Heart right ventricle (tissue), 16 donors: ENCODE data around the gene RDH8. TPM values are rescaled to one million over a fixed set of nuclear protein-coding genes. Genes with fewer than 3 reads are reported as not detected.

Experiments
- ATAC-seq, 8 donors: fragments of 200-7000 bp; cut with Tn5 transposase; one replicate each; pipeline ENCODE4 v1.9.1; 2020; ENCODE audit warnings: mild to moderate bottlenecking in 8 of 8, moderate library complexity in 8 of 8, moderate number of reproducible peaks in 1 of 8
- DNase-seq, 2 donors: peaks; one replicate each; pipeline ENCODE4 v3.0.0-alpha.2; 2020
- H3K27ac ChIP-seq, 10 donors: fragments of 200-600 bp; sonication (generic) in 2 of 10; one replicate each; pipeline versions ENCODE4 v1.5.0 to v1.8.0; 2020 to 2022; ENCODE audit warnings: mild to moderate bottlenecking in 3 of 10
- H3K27me3 ChIP-seq, 7 donors: fragments of 200-600 bp; one replicate each; pipeline ENCODE4 v1.8.0; 2021 to 2022; ENCODE audit warnings: mild to moderate bottlenecking in 2 of 7
- H3K36me3 ChIP-seq, 9 donors: fragments of 200-600 bp; sonication (generic) in 1 of 9; one replicate each; pipeline versions ENCODE4 v1.5.0 to v1.8.0; 2020 to 2022; ENCODE audit warnings: mild to moderate bottlenecking in 2 of 9
- H3K4me1 ChIP-seq, 9 donors: fragments of 200-600 bp; sonication (generic) in 1 of 9; one replicate each; pipeline versions ENCODE4 v1.5.0 to v1.8.0; 2020 to 2022; ENCODE audit warnings: mild to moderate bottlenecking in 4 of 9
- H3K4me3 ChIP-seq, 10 donors: fragments of 200-600 bp; sonication (generic) in 2 of 10; one replicate each; pipeline versions ENCODE4 v1.5.0 to v1.8.0; 2020 to 2022; ENCODE audit warnings: mild to moderate bottlenecking in 7 of 10, moderate library complexity in 2 of 10
- H3K9me3 ChIP-seq, 11 donors: fragments of 200-600 bp in 10 of 11; sonication (generic) in 2 of 11; one replicate each; pipeline versions ENCODE4 v1.5.0 to v1.8.0; 2013 to 2022; ENCODE audit warnings: mild to moderate bottlenecking in 2 of 11, control low read depth in 1 of 11, moderate library complexity in 1 of 11
- CTCF ChIP-seq, 9 donors: fragments of 200-600 bp; sonication (generic) in 2 of 9; IDR thresholded peaks; one replicate each; pipeline versions ENCODE4 v1.5.0 to v1.8.0; 2021 to 2022; ENCODE audit warnings: antibody characterized with exemption in 9 of 9, mild to moderate bottlenecking in 5 of 9, moderate library complexity in 1 of 9
- WGBS, 2 donors: extraction: QIAGEN DNeasy Blood & Tissue Kit; methylation state at CpG; one replicate each; pipeline ENCODE4 v1.1.7; 2013; ENCODE audit warnings: inconsistent platforms in 1 of 2; 5-methylcytosine and 5-hydroxymethylcytosine counted together
- intact Hi-C, 10 donors: fragments of 100-400 bp; cut with DNase I; formaldehyde crosslinking; loops; one replicate each; pipeline versions ENCODE4 v1.11.1 to v1.14.2; 2022
- polyA plus RNA-seq, 2 donors: library from polyadenylated mRNA; stranded (reverse); fragments of 200-250 nt; gene quantifications; one replicate each; pipeline ENCODE4 v1.2.3, GENCODE V29; 2013
- total RNA-seq, 10 donors: library from RNA; stranded (reverse); fragmentation: NEBNext Ultra II Directional in 3 of 10; extraction: Animal tissue kit (Norgen Biotek cat#: 25700) in 3 of 10; gene quantifications; one replicate each; pipeline versions ENCODE4 v1.2.1 to v1.2.4, GENCODE V29; 2021 to 2023
- donor health status: Arrhythmogenic right ventricular cardiomyopathy.
- donor health status: ischemic (EF 13 %, LVEDD 7.1; RV severe dilation, severe dysfunction).
- donor health status: healthy with polysubstance abuse.
- donor health status: DM: no; HTN: yes; CAD: no.
- donor health status: DM: no; HTN: no; CAD: no.
- donor health status: ischemic (EF 25% LVEDD 6.9; RV normal size, moderate dysfunction).
- donor health status: ischemic (EF 25% LVEDD 5.7; RV mildly dilated, moderate dysfunction).
- donor health status: healthy.
- donor health status: DM: yes; HTN: yes; CAD: no.
- donor health status: Ischemic cardiomyopathy.
- donor health status: ischemic (EF 35%, LVEDD 5.7; RV mildly dilated, moderate dysfunction).
- donor health status: nonischemic (EF 11% LVEDD 7.7; RV severe dilation, severe dysfunction).
- donor health status: DM: yes; HTN: yes; CAD: no.
- donor health status: PGD.
- donor health status: ischemic (EF 29% LVEDD 5.4; RV normal size, mild dysfunction).
- donor health status: nonischemic (EF 23%, LVEDD 6.1; RV moderate dilation, normal function).

RDH8 gene
- total and polyA plus RNA-seq, 12 donors, result not detected

- WGBS, 2 donors, result 86 to 87% methylated on average over 6 of the region's 6 CpGs
- H3K36me3 ChIP-seq, result peaks cover 0 to 80% (median 3%) of the 10 kb centered on the region in 9 donors
Measured at GRCh38 chr19:9972103-9972502, 41.2 kb upstream of the RDH8 start.

GRCh38 chr19:9981406-9982260 lies 31.6 kb upstream of the RDH8 start:
- WGBS, 2 donors, result 72 to 78% methylated on average over 8 of the region's 8 CpGs
- DNase-seq (no peak), ATAC-seq (no peak)
- H3K36me3 ChIP-seq, result peaks cover 0 to 77% (median 0%) of the 10 kb centered on the region in 9 donors
- no peaks in the 10 kb centered on the region for H3K9me3 ChIP-seq
- H3K27me3 ChIP-seq, result peaks cover 0 to 17% (median 4%) of the 10 kb centered on the region in 7 donors
- TF ChIP-seq CTCF (IDR thresholded peaks at IDR 0.05), result no peak
- peaks cover 0 to 5% (median 0%) of the 10 kb centered on the region in 9 donors for H3K4me1 ChIP-seq
- H3K27ac ChIP-seq, result no peak overlapping the region
- intact Hi-C loops, result no loop called here
- H3K4me3 ChIP-seq, result no peak overlapping the region

More at GRCh38 chr19:9972103-9972502, 41.2 kb upstream of the RDH8 start:
- H3K4me1 ChIP-seq, result no peaks in the 10 kb centered on the region
- peaks cover 0 to 22% (median 13%) of the 10 kb centered on the region in 7 donors for H3K27me3 ChIP-seq
- no peaks in the 10 kb centered on the region for H3K9me3 ChIP-seq
- no peak for TF ChIP-seq CTCF (IDR thresholded peaks at IDR 0.05)
- ATAC-seq, result no peak
- no peak overlapping the region for H3K4me3 ChIP-seq
- intact Hi-C loops, result no loop called here
- H3K27ac ChIP-seq, result no peak overlapping the region
- no peak for DNase-seq

GRCh38 chr19:9986787-9987281 lies 26.4 kb upstream of the RDH8 start:
- Histone ChIP-seq H3K27me3 (peaks cover 0 to 16% (median 6%) of the 10 kb centered on the region in 7 donors), H3K4me1 (peaks cover 0 to 22% (median 12%) of the 10 kb centered on the region in 9 donors), H3K4me3 (no peak overlapping the region), H3K27ac (peak overlapping the region in 7 of 10 donors; percentile 34 to 78 (median 66)), H3K9me3 (no peaks in the 10 kb centered on the region), H3K36me3 (peaks cover 0 to 67% (median 0%) of the 10 kb centered on the region in 9 donors)
- DNase-seq (peak; percentile 36 to 54), ATAC-seq (peak; percentile 74 to 90 (median 83))
- intact Hi-C loops, result no loop called here
- WGBS, 2 donors, result 38 to 41% methylated on average over 8 of the region's 8 CpGs
- no peak for TF ChIP-seq CTCF (IDR thresholded peaks at IDR 0.05)

GRCh38 chr19:9989504-9989903 lies 23.8 kb upstream of the RDH8 start:
- ATAC-seq, result no peak
- intact Hi-C loops, result no loop called here
- no peak overlapping the region for H3K27ac ChIP-seq
- 90 to 94% methylated on average over 3 of the region's 3 CpGs for WGBS, 2 donors
- H3K36me3 ChIP-seq, result peaks cover 0 to 79% (median 0%) of the 10 kb centered on the region in 9 donors
- H3K27me3 ChIP-seq, result peaks cover 0 to 33% (median 12%) of the 10 kb centered on the region in 7 donors
- no peak for DNase-seq
- no peaks in the 10 kb centered on the region for H3K9me3 ChIP-seq
- no peak overlapping the region for H3K4me3 ChIP-seq
- H3K4me1 ChIP-seq, result peaks cover 0 to 22% (median 12%) of the 10 kb centered on the region in 9 donors
- TF ChIP-seq CTCF (IDR thresholded peaks at IDR 0.05), result no peak
